ENCODE data around the gene FHOD3. TPM values are rescaled to one million over a fixed set of nuclear protein-coding genes. Genes with fewer than 3 reads are reported as not detected.

FHOD3 gene
- total RNA-seq, 1 donor from 2014 or later: 16.3 TPM

- Mint-ChIP-seq H3K36me3 (peaks cover 54% of the 10 kb centered on the region), H3K4me1 (no peaks in the 10 kb centered on the region), H3K4me3 (no peak overlapping the region), H3K9me3 (peaks cover 14% of the 10 kb centered on the region), H3K27ac (no peak overlapping the region), H3K27me3 (ENCODE audit: low read depth) (no peaks in the 10 kb centered on the region)
- DNase-seq (ENCODE audit: low spot score in 2 of 2, unreplicated experiment in 2 of 2): no peak
- TF ChIP-seq CTCF (IDR thresholded peaks at IDR 0.05; ENCODE audit: unreplicated experiment): no peak
Measured at GRCh38 chr18:36792634-36793283, 495.2 kb downstream of the FHOD3 start.

- H3K36me3 Mint-ChIP-seq: peaks cover 65% of the 10 kb centered on the region
- no peak overlapping the region for H3K27ac Mint-ChIP-seq
- H3K4me1 Mint-ChIP-seq: no peaks in the 10 kb centered on the region
- TF ChIP-seq CTCF (IDR thresholded peaks at IDR 0.05; ENCODE audit: unreplicated experiment): no peak
- peaks cover 18% of the 10 kb centered on the region for H3K9me3 Mint-ChIP-seq
- no peak for DNase-seq (ENCODE audit: low spot score in 2 of 2, unreplicated experiment in 2 of 2)
- no peak overlapping the region for H3K4me3 Mint-ChIP-seq
- H3K27me3 Mint-ChIP-seq (ENCODE audit: low read depth): no peaks in the 10 kb centered on the region
Measured at GRCh38 chr18:36798738-36799473, 501.4 kb downstream of the FHOD3 start.

DNA sequence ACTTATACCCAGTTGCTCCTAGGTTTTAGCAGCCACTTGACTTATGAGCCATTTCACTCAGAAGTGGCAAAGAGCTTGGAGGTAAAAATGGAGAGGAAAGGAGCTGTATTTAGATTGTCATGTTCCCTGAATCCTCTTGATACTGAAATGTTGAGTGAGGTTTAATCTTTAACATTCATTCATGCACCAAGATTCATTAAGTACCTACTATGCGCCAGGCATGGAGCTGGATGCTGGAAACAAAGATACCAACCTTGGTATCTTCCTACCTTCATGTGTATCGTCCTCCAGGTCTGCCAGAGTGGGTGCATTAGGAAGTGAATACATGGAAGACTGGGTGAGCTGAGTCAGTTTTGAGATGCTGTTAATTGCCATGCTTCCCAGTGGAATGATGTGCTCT is 507.6 kb downstream of the FHOD3 start:
- H3K4me3 Mint-ChIP-seq: no peak overlapping the region
- H3K4me1 Mint-ChIP-seq: peaks cover 2% of the 10 kb centered on the region
- H3K27me3 Mint-ChIP-seq (ENCODE audit: low read depth): no peaks in the 10 kb centered on the region
- no peak for TF ChIP-seq CTCF (IDR thresholded peaks at IDR 0.05; ENCODE audit: unreplicated experiment)
- peaks cover 54% of the 10 kb centered on the region for H3K36me3 Mint-ChIP-seq
- H3K9me3 Mint-ChIP-seq: peaks cover 18% of the 10 kb centered on the region
- no peak for DNase-seq (ENCODE audit: low spot score in 2 of 2, unreplicated experiment in 2 of 2)
- H3K27ac Mint-ChIP-seq: no peak overlapping the region

DNA sequence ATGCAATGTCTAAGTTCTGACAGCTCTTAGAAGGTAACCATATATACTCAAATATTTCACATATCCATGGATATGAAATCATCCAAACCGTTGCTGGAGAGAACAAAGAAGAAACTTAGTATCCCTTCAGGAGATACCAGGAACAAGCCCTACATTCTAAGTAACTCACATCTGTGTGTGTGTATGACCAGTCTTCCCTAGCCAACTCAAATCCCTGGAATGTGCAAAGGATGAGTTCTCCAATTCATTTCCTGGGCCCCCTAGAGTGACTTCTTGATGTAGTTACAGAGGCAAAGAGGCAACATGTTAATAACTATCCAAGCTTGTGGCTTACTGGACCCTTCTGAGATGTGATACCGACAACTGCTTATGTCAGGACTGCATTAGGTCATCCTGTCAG is 511.2 kb downstream of the FHOD3 start:
- H3K4me3 Mint-ChIP-seq: no peak overlapping the region

GRCh38 chr18:36809590-36810381 is 512.3 kb downstream of the FHOD3 start:
- Mint-ChIP-seq H3K4me3 (no peak overlapping the region), H3K27me3 (ENCODE audit: low read depth) (no peaks in the 10 kb centered on the region), H3K4me1 (peaks cover 2% of the 10 kb centered on the region), H3K36me3 (peaks cover 24% of the 10 kb centered on the region), H3K9me3 (no peaks in the 10 kb centered on the region), H3K27ac (no peak overlapping the region)
- TF ChIP-seq CTCF (IDR thresholded peaks at IDR 0.05; ENCODE audit: unreplicated experiment): peak; percentile 87
- DNase-seq (ENCODE audit: low spot score in 2 of 2, unreplicated experiment in 2 of 2): no peak

More for the DNA sequence above, 511.2 kb downstream of the FHOD3 start:
- DNase-seq (ENCODE audit: low spot score in 2 of 2, unreplicated experiment in 2 of 2): no peak
- Mint-ChIP-seq H3K36me3 (peaks cover 29% of the 10 kb centered on the region), H3K4me1 (peaks cover 2% of the 10 kb centered on the region), H3K27ac (no peak overlapping the region), H3K9me3 (peaks cover under 1% of the 10 kb centered on the region), H3K27me3 (ENCODE audit: low read depth) (no peaks in the 10 kb centered on the region)
- TF ChIP-seq CTCF (IDR thresholded peaks at IDR 0.05; ENCODE audit: unreplicated experiment): no peak
